ENCODE results near the gene ARHGEF11.

DNA sequence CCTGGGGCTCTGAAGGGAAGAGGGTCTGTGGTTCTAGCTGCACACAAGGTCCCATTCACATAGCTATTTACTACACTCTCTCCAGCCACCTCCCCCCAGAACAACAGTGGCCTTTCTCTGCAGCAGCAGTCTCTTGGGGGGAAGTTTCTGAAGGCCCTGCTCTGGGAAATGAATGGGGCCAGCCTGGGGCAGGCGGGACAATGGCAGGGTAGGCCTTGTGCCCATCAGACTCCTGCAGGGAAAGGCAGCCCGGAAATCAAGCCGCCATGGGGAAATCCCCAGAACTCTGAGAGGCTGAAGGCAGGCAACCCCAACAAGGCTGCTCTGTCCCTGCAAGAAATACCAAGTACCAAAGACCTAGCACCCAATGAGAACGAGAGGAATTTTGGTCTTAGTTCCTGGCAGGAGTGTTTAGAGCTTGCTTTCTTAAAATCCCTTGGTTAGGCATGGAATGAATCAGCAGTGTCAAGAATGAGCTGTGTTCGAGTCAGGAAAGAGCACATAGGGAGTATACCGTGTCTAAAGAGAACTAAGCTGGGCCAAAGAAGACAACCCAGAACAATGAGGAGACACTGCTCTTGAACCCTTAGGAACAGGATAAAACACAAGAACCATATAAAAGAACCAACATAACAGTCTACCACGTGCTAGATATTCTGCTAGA, 11.3 kb downstream of the ARHGEF11 start:
- TF ChIP-seq, protein P1, sequence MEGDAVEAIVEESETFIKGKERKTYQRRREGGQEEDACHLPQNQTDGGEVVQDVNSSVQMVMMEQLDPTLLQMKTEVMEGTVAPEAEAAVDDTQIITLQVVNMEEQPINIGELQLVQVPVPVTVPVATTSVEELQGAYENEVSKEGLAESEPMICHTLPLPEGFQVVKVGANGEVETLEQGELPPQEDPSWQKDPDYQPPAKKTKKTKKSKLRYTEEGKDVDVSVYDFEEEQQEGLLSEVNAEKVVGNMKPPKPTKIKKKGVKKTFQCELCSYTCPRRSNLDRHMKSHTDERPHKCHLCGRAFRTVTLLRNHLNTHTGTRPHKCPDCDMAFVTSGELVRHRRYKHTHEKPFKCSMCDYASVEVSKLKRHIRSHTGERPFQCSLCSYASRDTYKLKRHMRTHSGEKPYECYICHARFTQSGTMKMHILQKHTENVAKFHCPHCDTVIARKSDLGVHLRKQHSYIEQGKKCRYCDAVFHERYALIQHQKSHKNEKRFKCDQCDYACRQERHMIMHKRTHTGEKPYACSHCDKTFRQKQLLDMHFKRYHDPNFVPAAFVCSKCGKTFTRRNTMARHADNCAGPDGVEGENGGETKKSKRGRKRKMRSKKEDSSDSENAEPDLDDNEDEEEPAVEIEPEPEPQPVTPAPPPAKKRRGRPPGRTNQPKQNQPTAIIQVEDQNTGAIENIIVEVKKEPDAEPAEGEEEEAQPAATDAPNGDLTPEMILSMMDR (IDR thresholded peaks at IDR 0.05 in 2 of 3, conservative IDR thresholded peaks at IDR 0.05 in 1 of 3; ENCODE audit: insufficient read depth in 2 of 3, low read depth in 1 of 3, low read length in 3 of 3) = no peak
- no peak for TF ChIP-seq ZZZ3 (IDR thresholded peaks at IDR 0.05)
- TF ChIP-seq DNMT1 (IDR thresholded peaks at IDR 0.05) = no peak
- TF ChIP-seq, protein P2, sequence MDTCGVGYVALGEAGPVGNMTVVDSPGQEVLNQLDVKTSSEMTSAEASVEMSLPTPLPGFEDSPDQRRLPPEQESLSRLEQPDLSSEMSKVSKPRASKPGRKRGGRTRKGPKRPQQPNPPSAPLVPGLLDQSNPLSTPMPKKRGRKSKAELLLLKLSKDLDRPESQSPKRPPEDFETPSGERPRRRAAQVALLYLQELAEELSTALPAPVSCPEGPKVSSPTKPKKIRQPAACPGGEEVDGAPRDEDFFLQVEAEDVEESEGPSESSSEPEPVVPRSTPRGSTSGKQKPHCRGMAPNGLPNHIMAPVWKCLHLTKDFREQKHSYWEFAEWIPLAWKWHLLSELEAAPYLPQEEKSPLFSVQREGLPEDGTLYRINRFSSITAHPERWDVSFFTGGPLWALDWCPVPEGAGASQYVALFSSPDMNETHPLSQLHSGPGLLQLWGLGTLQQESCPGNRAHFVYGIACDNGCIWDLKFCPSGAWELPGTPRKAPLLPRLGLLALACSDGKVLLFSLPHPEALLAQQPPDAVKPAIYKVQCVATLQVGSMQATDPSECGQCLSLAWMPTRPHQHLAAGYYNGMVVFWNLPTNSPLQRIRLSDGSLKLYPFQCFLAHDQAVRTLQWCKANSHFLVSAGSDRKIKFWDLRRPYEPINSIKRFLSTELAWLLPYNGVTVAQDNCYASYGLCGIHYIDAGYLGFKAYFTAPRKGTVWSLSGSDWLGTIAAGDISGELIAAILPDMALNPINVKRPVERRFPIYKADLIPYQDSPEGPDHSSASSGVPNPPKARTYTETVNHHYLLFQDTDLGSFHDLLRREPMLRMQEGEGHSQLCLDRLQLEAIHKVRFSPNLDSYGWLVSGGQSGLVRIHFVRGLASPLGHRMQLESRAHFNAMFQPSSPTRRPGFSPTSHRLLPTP (IDR thresholded peaks at IDR 0.05; ENCODE audit: borderline replicate concordance, extremely low read depth, insufficient read length) = no peak
- TF ChIP-seq HDAC6 (IDR thresholded peaks at IDR 0.05; ENCODE audit: low read depth, low read length) = no peak
- no peak for TF ChIP-seq ATF7 (IDR thresholded peaks at IDR 0.05)
- no peak for TF ChIP-seq KLF6 (CRISPR knock-in tag; IDR thresholded peaks at IDR 0.05; ENCODE audit: borderline replicate concordance)
- no peak for TF ChIP-seq MEF2A (IDR thresholded peaks at IDR 0.05; ENCODE audit: control insufficient read depth, low read depth, low read length)
- TF ChIP-seq EP300 (IDR thresholded peaks at IDR 0.05; ENCODE audit: low read length) = no peak
- TF ChIP-seq NCOA6 (IDR thresholded peaks at IDR 0.05) = no peak
- TF ChIP-seq, protein P3, sequence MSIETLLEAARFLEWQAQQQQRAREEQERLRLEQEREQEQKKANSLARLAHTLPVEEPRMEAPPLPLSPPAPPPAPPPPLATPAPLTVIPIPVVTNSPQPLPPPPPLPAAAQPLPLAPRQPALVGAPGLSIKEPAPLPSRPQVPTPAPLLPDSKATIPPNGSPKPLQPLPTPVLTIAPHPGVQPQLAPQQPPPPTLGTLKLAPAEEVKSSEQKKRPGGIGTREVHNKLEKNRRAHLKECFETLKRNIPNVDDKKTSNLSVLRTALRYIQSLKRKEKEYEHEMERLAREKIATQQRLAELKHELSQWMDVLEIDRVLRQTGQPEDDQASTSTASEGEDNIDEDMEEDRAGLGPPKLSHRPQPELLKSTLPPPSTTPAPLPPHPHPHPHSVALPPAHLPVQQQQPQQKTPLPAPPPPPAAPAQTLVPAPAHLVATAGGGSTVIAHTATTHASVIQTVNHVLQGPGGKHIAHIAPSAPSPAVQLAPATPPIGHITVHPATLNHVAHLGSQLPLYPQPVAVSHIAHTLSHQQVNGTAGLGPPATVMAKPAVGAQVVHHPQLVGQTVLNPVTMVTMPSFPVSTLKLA (conservative IDR thresholded peaks at IDR 0.05) = no peak
- no peak for TF ChIP-seq NONO (IDR thresholded peaks at IDR 0.05; ENCODE audit: low read depth in 2 of 2, low read length in 1 of 2)
- TF ChIP-seq JUN (IDR thresholded peaks at IDR 0.05; ENCODE audit: borderline replicate concordance, low read depth, low read length) = no peak
- no peak for TF ChIP-seq JUN (CRISPR knock-in tag; IDR thresholded peaks at IDR 0.05; ENCODE audit: borderline replicate concordance)
- TF ChIP-seq, protein P4, sequence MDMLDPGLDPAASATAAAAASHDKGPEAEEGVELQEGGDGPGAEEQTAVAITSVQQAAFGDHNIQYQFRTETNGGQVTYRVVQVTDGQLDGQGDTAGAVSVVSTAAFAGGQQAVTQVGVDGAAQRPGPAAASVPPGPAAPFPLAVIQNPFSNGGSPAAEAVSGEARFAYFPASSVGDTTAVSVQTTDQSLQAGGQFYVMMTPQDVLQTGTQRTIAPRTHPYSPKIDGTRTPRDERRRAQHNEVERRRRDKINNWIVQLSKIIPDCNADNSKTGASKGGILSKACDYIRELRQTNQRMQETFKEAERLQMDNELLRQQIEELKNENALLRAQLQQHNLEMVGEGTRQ (CRISPR knock-in tag; IDR thresholded peaks at IDR 0.05) = no peak

Measured in K562 (cell line).